Mammary epithelial cell (primary cell): Measurements from ENCODE around the gene ERF.

ENCODE experiments used
- CTCF ChIP-seq, 2 donors: IDR thresholded peaks in 1 of 2; conservative IDR thresholded peaks in 1 of 2; 2 replicates each; pipeline ENCODE4 v1.5.1; 2011 to 2012; ENCODE audit warnings: inconsistent platforms in 2 of 2, low read length in 2 of 2, mild to moderate bottlenecking in 2 of 2, control low read depth in 1 of 2, low read depth in 1 of 2; ENCODE audit not compliant: insufficient read depth in 1 of 2; ENCODE audit errors: extremely low read depth in 1 of 2
- EZH2 ChIP-seq: IDR thresholded peaks from 2 replicates; pipeline ENCODE4 v1.6.1; 2012; ENCODE audit warnings: low read length, inconsistent platforms, borderline replicate concordance

GRCh38 chr19:42248270-42249148 lies 6.4 kb downstream of the ERF start:
- no peak for TF ChIP-seq EZH2
- TF ChIP-seq CTCF (conservative IDR thresholded peaks at IDR 0.05 in 1 of 2, IDR thresholded peaks at IDR 0.05 in 1 of 2; ENCODE audit: extremely low read depth in 1 of 2, insufficient read depth in 1 of 2, low read depth in 1 of 2, low read length in 2 of 2), result no peak
